LNCAP (cell line): ENCODE results near the gene SLC6A6.

ENCODE experiments used
- CTCF ChIP-seq: fragments of 450-650 bp; IDR thresholded peaks from 2 replicates; pipeline ENCODE4 v1.5.1; 2017; ENCODE audit warnings: mild to moderate bottlenecking

Gene SLC6A6

GRCh38 chr3:14415501-14415900 lies 13.1 kb downstream of the SLC6A6 start:
- no peak for TF ChIP-seq CTCF

GRCh38 chr3:14416453-14416852 lies 14.0 kb downstream of the SLC6A6 start:
- no peak for TF ChIP-seq CTCF

GRCh38 chr3:14418296-14419250 lies 16.2 kb downstream of the SLC6A6 start:
- TF ChIP-seq CTCF: no peak

GRCh38 chr3:14422016-14422963 lies 19.9 kb downstream of the SLC6A6 start:
- TF ChIP-seq CTCF: no peak

- no peak for TF ChIP-seq CTCF
Observed at GRCh38 chr3:14423197-14423743, 20.9 kb downstream of the SLC6A6 start.

- no peak for TF ChIP-seq CTCF
Observed at GRCh38 chr3:14423963-14424362, 21.6 kb downstream of the SLC6A6 start.
